GM12891 (cell line): ENCODE data around the gene SRGAP3.

Experiments used
- PAX5 ChIP-seq: IDR thresholded peaks from 2 replicates; pipeline ENCODE4 v1.6.1; 2011; ENCODE audit warnings: low read length, moderate library complexity, mild to moderate bottlenecking; ENCODE audit not compliant: insufficient read depth, severe bottlenecking
- POLR2A ChIP-seq: IDR thresholded peaks from 2 replicates; pipeline ENCODE4 v1.6.1; 2011; ENCODE audit warnings: low read depth, low read length, control low read depth
- POLR2AphosphoS5 ChIP-seq: IDR thresholded peaks from 2 replicates; pipeline ENCODE4 v1.6.1; 2011; ENCODE audit warnings: low read depth, low read length, control low read depth
- POU2F2 ChIP-seq: IDR thresholded peaks from 2 replicates; pipeline ENCODE4 v1.6.1; 2011; ENCODE audit warnings: low read depth, mild to moderate bottlenecking, control low read depth, low read length, moderate library complexity
- SPI1 ChIP-seq: IDR thresholded peaks from 2 replicates; pipeline ENCODE4 v1.6.1; 2011; ENCODE audit warnings: low read depth, low read length, control low read depth
- TAF1 ChIP-seq: IDR thresholded peaks from 2 replicates; pipeline ENCODE4 v1.6.1; 2011; ENCODE audit warnings: low read depth, low read length, control low read depth

- TF ChIP-seq POLR2A: no peak
- no peak for TF ChIP-seq POLR2AphosphoS5
- no peak for TF ChIP-seq TAF1
- no peak for TF ChIP-seq PAX5
- TF ChIP-seq POU2F2: no peak
- no peak for TF ChIP-seq SPI1
Measured at GRCh38 chr3:8945890-8946600, 303.4 kb downstream of the SRGAP3 start.
